NCI-H526 treated with DMSO at 0.1 percent for 48 hours (cell line): ENCODE results near the gene APPBP2.
"Not testable (repeated sequence)": the region's sequence is repeated elsewhere in the genome, so short reads cannot be mapped to it uniquely, and the experiment has no call there.

Experiments used
- DNase-seq: peaks from one replicate; lab custom pipeline; 2025; lab: John Stamatoyannopoulos, UW

Gene APPBP2

DNA sequence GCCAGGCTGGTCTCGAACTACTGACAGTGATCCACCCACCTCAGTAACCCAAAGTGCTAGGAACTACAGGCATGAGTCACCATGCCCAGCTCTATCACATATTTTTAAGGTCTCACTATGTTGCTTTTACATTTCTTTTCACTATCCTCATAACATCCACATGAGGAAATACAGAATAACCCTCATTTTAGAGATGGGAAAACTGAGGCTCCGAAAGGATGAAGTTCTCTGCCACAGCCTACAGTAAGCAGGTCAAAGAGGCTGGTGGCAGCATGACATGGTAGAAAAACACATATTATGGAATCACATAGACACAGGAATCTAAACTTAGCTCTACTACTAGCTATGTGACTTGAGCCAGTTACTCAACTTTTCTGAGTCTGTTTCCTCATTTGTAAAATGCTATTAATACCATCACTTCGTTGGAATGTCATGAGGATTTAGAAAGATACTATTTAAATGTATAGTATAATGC is 32.2 kb downstream of the APPBP2 start:
- DNase-seq, result no peak

DNA sequence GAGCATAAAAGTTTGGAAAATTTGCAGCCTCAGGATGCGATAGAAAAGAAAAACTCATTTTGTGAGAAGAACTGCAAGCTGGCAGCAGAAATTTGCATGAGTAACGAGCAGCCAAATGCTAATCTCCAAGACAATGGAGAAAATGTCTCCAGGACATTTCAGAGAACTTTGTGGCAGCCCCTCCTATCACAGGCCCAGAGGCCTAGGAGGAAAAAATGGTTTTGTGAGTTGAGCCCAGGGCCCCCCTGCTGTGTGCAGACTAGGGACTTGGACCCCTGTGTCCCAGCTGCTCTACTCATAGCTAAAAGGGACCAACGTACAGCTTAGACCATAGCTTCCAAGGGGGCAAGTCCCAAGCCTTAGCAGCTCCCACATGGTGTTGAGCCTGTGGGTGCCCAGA is 34.3 kb downstream of the APPBP2 start:
- DNase-seq, result no peak

DNA sequence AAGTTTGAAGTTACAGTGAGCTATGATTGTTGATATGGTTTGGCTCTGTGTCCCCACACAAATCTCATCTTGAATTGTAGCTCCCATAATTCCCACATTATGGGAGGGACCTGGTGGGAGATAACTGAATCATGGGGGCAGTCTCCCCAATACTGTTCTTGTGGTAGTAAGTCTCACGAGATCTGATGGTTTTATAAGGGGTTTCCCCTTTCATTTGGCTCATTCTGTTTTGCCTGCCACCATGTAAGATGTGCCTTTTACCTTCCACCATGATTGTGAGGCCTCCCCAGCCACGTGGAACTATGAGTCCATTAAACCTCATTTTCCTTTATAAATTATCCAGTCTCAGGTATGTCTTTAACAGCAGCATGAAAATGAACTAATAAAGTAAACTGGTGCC is 35.4 kb downstream of the APPBP2 start:
- DNase-seq, result not testable (repeated sequence)

DNA sequence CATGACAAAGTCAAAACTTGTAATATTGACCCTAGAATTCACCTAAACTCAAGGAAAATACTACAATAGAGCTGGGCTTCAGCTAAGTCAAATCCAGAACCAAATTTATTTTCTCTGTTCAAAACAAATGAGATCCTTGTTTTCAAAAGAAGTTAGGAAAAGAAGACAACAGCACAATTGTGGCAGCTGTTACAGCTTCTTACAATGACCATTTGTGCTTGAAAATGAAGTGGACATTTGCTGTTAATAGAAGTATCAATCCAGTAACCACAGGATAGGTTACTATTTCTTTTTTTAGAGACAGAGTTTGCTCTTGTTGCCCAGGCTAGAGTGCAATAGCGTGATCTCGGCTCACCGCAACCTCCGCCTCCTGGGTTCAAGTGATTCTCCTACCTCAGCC is 44.4 kb downstream of the APPBP2 start:
- DNase-seq, result no peak

DNA sequence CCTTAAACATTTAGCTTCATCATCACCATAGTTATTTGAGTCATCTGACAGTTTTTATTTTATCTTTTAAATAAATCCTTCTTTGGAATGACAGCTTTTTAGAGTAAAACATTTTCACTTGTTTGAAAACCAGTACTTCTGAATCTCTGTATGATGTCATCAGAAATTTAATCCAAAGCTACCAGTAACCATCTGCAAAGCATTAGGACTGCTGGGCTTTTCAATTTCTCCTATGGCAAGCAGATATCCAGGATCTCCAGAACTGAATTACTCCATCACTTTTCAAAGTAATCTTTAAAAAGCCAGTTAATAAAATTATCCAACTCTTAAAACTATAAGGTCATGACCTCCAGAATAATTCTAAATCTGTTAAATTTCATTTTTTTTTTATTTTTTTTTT is 52.3 kb downstream of the APPBP2 start:
- no peak for DNase-seq

DNA sequence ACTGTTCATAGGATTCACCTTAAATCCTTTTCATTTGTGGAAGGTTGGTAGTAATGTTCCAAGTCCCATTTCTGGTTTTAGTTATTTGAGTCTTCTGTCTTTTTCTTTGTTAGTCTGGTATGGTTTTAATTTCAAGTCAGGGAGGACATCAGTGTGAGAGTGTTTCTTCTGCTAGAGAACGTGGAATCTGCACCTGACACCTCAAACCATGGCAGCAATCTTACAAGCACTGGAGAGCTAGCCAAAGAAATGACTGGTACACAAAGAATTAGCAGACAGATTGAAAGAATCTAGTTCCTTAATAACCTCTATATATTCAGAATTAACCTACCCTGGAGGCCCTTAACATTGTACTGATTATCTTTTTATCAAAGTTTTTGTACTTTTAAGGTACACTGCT is 53.6 kb downstream of the APPBP2 start:
- DNase-seq, result no peak

DNA sequence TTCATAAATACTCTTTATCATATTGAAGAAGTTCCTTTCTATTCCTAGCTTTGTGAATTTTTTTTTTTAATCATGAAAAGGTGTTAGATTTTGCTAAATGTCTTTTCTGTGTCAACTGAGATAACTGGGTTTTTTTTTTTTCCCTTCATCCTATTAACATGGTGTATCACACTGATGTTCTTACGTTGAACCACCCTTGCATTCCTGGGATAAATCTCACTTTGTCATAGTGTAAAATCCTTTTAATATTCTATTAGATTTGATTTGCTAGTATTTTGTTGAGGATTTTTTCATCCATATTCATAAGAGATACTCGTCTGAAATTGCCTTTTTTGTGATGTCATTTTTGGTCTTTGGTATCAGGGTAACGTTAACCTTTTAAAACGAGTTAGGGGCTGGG is 54.6 kb downstream of the APPBP2 start:
- DNase-seq, result no peak

DNA sequence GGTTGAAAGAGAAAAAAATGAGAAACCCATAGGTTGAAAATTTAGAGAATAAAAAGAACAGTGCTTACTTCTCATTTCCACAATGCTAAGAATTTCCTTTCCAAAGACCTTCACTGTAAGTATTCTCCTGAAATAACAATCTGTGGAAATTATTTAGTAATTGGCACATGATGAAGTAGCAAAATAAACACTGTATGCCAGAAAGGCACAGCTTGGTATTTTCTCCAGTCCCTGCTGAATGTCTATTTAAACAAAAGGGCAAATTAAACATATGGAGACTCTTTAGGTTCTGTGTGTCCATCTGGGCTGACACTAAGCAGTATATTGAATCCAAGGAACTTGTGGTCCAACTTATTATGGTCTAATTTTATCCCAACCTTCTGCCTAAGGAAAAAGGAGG is 57.7 kb downstream of the APPBP2 start:
- no peak for DNase-seq

DNA sequence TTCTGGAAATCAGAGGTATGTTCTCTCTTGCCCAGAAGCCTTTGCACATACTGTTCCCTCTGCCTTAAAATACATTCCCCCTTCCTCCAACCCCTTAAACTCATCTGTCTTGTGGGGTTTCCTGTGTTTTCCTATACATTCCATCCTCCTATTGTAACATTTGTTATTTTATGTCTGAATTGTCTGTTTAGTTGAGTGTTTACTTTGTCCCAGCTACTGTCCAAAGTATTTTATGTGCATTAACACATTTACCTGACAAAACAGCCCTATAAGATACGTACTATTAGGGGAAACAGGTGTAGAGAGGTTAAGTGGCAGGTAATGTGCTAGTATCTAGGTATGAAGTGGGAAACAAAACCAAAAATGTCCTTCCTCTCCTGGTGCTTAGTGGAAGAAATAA is 61.7 kb downstream of the APPBP2 start:
- no peak for DNase-seq

DNA sequence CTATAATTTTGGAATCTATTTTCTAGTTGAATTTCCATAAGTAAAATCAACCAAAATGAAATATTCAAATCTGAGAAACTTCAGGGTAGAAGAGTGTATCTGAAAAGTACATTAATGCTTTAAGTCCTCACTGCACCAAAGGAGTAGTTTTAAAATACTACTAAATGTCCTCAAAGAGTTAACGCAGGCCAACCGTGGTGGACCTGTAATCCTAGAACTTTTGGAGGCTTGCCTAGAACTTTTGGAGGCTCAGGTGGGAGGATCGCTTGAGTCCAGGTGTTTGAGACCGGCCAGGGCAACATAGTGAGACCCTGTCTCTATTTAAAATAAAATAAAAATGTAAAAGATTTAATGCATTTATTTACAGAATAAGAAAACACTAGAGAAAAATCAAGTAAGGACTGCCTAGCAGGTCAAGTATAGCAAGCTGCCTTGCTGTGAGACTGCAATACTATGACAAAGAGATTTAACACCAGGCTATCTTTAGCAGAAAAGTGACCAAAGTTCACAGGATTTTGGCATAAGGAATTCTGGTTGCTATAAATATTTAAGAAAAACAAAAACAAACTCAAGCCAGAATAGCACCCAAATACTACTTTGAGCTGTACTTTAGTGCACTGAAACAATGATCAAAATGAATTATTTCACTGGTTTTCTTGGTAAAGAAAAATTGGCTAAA is 62.7 kb downstream of the APPBP2 start:
- DNase-seq, result no peak

DNA sequence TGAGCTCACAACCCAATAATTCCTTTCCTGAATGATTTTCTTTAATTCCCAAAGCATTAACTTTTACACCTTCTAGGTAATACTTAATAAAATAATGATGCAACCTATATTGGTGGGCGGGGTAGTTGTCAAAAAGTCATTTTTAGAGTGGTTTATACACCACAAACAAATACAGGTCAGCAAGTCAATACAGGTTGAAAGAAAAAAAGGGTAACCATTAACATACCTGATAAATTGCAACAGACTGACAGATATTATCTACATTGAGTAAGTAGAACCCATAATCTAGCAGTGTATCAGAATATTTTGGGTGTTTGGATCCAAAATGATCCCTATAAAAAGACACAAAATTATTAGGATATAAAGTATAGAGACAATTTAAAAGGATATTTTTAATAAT is 64.5 kb downstream of the APPBP2 start:
- DNase-seq, result no peak

DNA sequence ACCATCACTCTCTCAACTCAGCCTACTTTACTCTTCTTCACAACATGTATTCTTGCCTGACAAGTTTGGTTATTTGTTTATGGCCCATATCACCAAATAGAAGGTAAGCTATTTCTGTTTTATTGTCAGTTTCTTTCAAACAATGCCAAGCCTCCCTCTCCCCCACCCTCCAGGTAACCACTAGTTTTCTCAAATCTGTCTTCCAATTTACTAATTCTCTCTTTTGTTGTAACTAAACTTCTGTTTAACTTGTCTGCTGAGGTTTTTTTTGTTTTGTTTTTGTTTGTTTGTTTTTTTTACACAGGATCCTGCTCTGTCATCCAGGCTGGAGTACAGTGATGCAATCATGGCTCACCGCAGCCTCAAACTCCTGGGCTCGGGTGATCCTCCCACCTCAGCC is 68.9 kb downstream of the APPBP2 start:
- no peak for DNase-seq

DNA sequence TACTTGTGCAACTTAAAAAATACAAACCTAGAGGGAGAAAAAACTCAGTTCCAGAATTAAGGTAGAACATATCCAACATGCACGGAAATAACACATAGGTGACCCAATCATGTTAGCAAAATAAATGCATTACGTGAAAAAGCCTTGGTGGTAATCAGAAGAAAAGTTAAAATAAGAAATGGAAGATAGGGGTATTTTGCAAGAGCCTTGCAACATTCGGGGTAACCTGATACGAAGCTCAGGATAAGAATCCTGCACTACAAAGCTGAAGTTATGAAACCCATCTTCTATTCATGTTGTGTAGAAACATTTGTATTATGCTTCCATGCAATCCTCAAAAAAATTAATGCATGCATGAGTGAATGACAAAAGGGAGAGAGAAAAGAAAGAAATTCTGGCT is 70.7 kb downstream of the APPBP2 start:
- no peak for DNase-seq

DNA sequence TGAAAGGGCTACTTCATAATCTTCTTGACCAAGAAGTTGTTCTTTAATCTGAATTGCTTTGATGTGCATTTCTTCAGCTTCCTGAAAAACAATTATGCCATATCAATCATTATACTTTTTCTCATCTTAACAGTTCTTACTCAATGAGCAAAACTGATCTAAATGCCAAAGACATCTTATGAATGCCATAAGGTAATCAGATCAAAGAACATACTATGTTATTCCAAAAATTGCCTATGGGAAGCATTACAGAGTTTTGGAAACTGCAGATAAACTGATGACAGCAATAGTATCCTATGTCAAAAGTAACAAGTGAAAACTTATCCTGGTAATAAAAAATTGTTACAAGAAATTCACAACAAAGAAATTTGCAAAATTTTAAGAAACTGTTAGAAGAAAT is 74.1 kb downstream of the APPBP2 start:
- no peak for DNase-seq

DNA sequence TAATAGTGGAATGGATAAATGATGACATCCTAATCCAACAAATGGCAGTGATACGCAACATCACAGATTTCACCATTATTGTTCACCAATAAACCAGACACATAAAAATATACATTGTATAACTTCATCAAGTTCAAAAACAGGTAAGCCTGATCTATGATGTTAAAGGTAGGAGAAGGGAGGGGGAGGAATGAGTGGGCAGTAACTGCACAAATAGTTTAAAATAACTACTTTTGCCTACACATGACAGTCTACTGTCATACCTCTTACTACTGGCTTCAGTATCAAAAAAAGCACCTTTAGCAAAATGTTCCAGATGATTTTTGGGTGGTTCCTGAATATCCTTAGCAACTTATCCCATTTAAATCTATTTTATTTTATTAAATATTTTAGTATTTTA is 75.0 kb downstream of the APPBP2 start:
- DNase-seq, result no peak

DNA sequence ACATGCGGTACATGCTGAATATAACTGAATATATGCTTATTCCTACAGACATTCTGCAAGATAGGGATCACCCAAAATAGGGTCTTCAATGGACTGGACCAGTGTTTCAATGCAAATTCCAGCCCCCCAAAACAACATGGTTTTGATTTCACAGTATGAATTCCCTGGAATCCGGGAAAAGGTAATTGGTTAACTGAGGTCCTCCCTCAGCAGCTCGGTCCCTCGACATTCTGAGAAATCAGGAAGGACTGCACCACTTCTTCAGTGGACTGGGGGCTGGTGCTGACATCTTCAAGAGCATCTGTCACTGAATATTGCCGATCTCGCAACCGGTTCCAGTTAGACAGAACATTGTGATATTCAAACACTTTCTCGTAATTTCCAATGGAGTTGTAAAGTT is 78.7 kb downstream of the APPBP2 start:
- DNase-seq, result no peak

DNA sequence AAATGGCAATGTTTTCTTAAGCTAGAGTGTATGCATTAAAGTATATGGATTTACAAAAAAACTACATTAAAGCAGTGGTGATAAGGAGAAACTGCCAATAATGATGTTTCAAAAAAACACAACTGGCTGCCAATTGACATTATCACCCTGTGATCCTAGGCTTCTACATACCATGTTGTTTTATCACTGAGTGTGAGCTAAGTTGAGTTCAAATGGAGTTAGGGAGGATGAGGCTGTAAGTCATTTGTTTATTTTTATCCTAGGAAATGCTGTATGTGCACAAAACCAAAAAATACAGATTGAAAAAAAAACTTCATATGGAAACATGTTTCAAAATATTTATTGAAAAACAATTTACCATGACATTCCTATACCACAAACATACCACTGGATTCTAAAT is 80.9 kb downstream of the APPBP2 start:
- DNase-seq, result no peak

DNA sequence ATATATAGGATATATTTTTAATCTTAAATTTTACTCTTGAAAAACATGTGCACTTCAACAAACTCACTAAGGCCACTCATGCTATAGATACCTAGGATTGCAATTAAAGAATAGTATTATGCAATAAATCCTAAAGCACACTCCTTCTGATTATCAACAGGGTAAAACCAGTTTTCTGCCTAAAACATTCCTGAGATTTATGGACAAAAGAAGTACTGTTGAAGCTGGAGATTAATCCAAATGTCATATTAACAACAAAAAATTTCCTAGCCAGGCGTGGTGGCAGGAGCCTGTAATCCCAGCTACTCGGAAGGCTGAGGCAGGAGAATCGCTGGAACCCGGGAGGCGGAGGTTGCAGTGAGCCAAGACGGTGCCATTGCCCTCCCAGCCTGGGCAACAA is 82.3 kb downstream of the APPBP2 start:
- DNase-seq, result no peak

DNA sequence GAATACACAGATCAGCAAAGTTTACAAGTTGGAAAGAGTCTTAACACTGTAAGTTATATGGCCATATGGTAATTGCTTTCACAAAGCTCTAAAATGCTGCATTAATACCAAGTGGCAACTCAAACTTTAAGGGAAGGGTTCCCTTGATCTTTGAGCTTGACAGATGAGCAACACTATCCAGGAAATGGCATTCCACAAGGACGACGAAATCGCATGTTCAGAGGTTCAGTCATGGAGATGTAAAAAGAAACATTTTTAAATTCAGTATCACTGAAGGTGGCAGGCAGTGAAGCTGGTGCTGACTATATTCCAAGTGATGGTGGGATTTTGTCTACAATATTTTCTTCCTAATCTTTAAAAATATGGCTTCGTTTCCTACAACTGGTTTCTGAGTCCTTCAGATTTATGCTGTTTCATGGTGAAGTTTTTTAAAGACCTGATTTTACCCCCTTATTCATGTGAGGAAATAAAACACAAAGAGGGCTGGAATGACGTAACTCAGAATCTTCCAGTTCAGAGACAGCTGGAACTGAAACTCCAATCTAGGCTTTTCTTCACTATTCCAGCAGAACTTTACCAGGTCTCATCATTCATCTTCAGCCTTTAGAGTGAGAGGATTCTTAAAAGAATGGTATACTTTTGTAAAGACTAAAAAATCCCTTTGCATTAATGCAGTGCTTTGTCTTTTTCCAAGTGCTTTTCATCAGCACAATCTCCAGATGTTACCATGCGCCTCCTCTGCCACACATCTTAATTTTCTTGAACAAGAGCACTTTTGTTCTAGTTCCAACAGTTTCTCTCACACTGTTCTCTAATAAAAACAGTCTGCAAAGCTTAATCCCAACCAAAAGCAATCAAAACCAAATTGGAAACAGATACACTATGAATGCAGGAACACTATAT is 83.5 kb downstream of the APPBP2 start:
- no peak for DNase-seq

DNA sequence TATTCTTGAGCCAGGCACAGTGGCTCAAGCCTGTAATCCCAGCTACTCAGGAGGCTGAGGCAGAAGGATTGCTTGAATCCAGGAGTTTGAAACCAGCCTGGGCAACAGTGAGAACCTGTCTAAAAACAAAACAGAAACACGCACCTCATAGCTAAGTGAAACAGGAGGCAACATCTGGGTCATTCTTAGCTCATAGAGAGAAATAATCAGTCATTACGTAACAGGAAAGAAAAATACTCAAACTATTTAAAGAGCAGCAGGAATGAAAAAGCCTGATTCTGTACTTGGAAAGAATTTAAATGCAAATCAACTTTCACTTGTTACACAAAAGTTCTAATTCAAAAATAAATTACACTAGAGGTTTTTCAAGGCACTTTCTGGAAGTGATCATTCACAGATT is 86.5 kb downstream of the APPBP2 start:
- DNase-seq, result no peak

DNA sequence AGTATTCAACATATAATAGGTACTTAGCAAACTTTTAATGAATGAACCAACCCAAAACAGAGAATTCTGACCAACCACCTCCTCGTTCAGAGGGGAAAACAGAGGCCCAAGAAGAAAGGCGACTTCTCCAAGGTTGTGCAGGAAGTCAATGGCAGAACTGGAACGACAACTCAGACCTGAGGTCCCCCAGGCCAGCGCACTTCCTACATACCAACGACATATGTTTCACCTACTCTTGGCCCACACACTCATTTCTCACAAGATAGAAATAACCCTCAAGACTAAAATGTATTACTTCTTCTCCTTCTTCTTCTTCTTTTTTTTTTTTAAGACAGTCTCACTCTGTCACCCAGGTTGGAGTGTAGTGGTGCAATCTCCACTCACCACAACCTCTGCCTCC is 89.4 kb downstream of the APPBP2 start:
- no peak for DNase-seq

DNA sequence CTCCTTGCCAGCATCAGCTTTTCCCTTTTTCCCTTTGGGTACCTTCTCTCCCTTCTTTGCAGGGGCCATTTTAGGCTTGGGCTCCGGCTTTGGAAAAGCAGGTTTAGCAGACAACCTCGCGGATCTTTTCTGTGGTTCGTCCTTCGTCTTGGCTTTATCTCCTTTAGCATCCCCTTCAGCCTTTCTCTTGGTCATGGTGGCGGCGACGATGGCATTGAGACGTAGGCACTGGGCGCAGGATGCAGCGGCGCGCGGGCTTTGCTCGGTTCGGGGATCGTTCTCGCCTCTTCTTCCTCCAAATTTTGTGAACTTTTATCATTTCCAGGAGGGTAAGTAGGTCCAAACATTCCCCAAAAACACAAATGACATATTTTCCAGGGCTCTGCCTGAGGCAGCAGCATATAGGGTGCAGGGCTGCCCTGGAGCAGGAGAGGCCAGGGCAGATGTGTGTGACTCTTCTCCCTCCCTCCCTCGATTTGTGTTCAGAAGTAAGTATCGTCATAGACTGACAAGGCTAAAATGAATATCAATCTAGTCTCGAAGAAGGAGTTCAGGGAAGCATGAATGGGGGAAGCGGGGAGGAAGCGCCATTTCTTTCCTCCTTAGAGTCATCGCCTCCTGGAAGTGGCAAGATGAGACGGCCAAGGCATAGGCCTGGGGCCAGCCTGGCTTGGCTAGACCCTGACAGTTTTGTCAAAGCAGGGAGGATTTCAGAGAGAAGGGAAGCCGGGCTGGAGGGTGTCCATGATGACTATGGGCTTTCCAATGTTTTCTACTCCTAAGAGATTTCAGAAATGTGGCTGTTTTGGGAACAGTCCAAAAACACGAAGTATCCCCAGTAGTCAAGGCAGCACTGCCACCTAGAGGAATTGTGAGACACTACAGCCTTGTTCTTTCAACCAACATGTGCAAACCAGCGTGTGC is 90.5 kb downstream of the APPBP2 start:
- DNase-seq, result peak; percentile 39
